B cell (primary cell): ENCODE data around the gene SELENOI. TPM values are rescaled to one million over a fixed set of nuclear protein-coding genes. Genes with fewer than 3 reads are reported as not detected.

Source experiments
- ATAC-seq: fragments of 200-7000 bp; cut with Tn5 transposase; one replicate; pipeline ENCODE4 v1.10.0; 2021; ENCODE audit warnings: low read depth, mild to moderate bottlenecking, moderate number of reproducible peaks, moderate library complexity
- CTCF ChIA-PET: fragments of 350-600 bp; sonication (Branson Sonifier 250); formaldehyde crosslinking; loops from one replicate; lab custom pipeline; 2021; ENCODE audit warnings: antibody characterized with exemption, inconsistent platforms; lab: Charles Lee
- POLR2A ChIA-PET: fragments of 350-600 bp; sonication (Branson Sonifier 250); formaldehyde crosslinking; loops from one replicate; lab custom pipeline; 2021; ENCODE audit warnings: antibody characterized with exemption; lab: Charles Lee
- DNase-seq: peaks from one replicate; pipeline ENCODE4 v3.0.0; 2013
- H2AFZ ChIP-seq: 2 replicates; pipeline ENCODE4 v1.6.1; 2012; ENCODE audit warnings: mild to moderate bottlenecking, low read depth, low read length; ENCODE audit not compliant: insufficient read depth, poor library complexity, severe bottlenecking
- H3K27ac ChIP-seq, 2 donors: 1 replicate in 1 of 2; 2 replicates in 1 of 2; pipeline ENCODE4 v1.5.1; 2012 to 2013; ENCODE audit warnings: low read length in 2 of 2, mild to moderate bottlenecking in 2 of 2, moderate library complexity in 1 of 2
- H3K27me3 ChIP-seq, 4 experiments: fragments of 200-600 bp in 1 of 4; sonication (generic) in 1 of 4; replicated peaks in 1 of 4; 1 replicate in 2 of 4; 2 replicates in 2 of 4; pipeline versions ENCODE4 v1.6.1 to v1.7.0; 2013 to 2016; ENCODE audit warnings: low read length in 3 of 4, mild to moderate bottlenecking in 2 of 4, mixed read lengths in 1 of 4, moderate library complexity in 1 of 4; ENCODE audit not compliant: insufficient read depth in 4 of 4, control insufficient read depth in 3 of 4; ENCODE audit errors: control extremely low read depth in 1 of 4
- H3K36me3 ChIP-seq, 2 experiments: replicated peaks in 1 of 2; 1 replicate in 1 of 2; 2 replicates in 1 of 2; pipeline versions ENCODE4 v1.6.1 to v1.7.1; 2013; ENCODE audit warnings: low read length in 1 of 2; ENCODE audit not compliant: insufficient read depth in 2 of 2, control insufficient read depth in 1 of 2; ENCODE audit errors: control extremely low read depth in 1 of 2, extremely low read depth in 1 of 2
- H3K4me1 ChIP-seq, 2 donors: fragments of 200-600 bp in 1 of 2; sonication (generic) in 1 of 2; 1 replicate in 1 of 2; 2 replicates in 1 of 2; pipeline versions ENCODE4 v1.5.1 to v1.6.1; 2013 to 2017; ENCODE audit warnings: low read length in 2 of 2; ENCODE audit not compliant: control insufficient read depth in 2 of 2, insufficient read depth in 2 of 2
- H3K4me2 ChIP-seq: replicated peaks from 2 replicates; pipeline ENCODE3; 2012; ENCODE audit warnings: mild to moderate bottlenecking, low read depth, low read length; ENCODE audit not compliant: poor library complexity, severe bottlenecking
- H3K4me3 ChIP-seq, 5 experiments: fragments of 200-600 bp in 1 of 5; sonication (generic) in 1 of 5; 1 replicate in 3 of 5; 2 replicates in 2 of 5; pipeline versions ENCODE4 v1.5.1 to v1.7.0; 2011 to 2016; ENCODE audit warnings: low read length in 4 of 5, mild to moderate bottlenecking in 4 of 5, low read depth in 2 of 5, control low read depth in 1 of 5, moderate library complexity in 1 of 5; ENCODE audit not compliant: insufficient read depth in 1 of 5; ENCODE audit errors: control extremely low read depth in 1 of 5, extremely low read depth in 1 of 5
- H3K79me2 ChIP-seq: fragments of 200-600 bp; sonication (generic); one replicate; pipeline ENCODE4 v1.6.0; 2016; ENCODE audit warnings: low read length; ENCODE audit not compliant: control insufficient read depth, insufficient read depth
- H3K9ac ChIP-seq: fragments of 200-600 bp; sonication (generic); 2 replicates; pipeline ENCODE4 v1.6.1; 2017; ENCODE audit warnings: mild to moderate bottlenecking, low read length, moderate library complexity
- H3K9me3 ChIP-seq, 3 donors: one replicate each; pipeline versions ENCODE4 v1.6.1 to v1.7.1; 2013; ENCODE audit warnings: low read length in 2 of 3; ENCODE audit not compliant: control insufficient read depth in 2 of 3, insufficient read depth in 1 of 3; ENCODE audit errors: control extremely low read depth in 1 of 3
- H4K20me1 ChIP-seq: 2 replicates; pipeline ENCODE4 v1.6.0; 2012; ENCODE audit warnings: mild to moderate bottlenecking, low read length; ENCODE audit not compliant: insufficient read depth, control insufficient read depth, poor library complexity, severe bottlenecking
- H3K27ac Mint-ChIP-seq: one replicate; pipeline ENCODE4 v1.8.0; 2021; ENCODE audit warnings: mixed read lengths
- H3K27me3 Mint-ChIP-seq: one replicate; pipeline ENCODE4 v1.8.0; 2021; ENCODE audit warnings: mixed read lengths
- H3K4me1 Mint-ChIP-seq: one replicate; pipeline ENCODE4 v1.8.0; 2021; ENCODE audit warnings: mixed read lengths
- H3K4me3 Mint-ChIP-seq: one replicate; pipeline ENCODE4 v1.8.0; 2021; ENCODE audit warnings: mixed read lengths
- H3K9me3 Mint-ChIP-seq: one replicate; pipeline ENCODE4 v1.8.0; 2022; ENCODE audit warnings: mixed read lengths; ENCODE audit not compliant: insufficient read depth
- CTCF ChIP-seq: fragments of 200-600 bp; IDR thresholded peaks from one replicate; pipeline ENCODE4 v1.8.0; 2022; ENCODE audit warnings: antibody characterized with exemption, mild to moderate bottlenecking
- EZH2 ChIP-seq: IDR thresholded peaks from 2 replicates; pipeline ENCODE4 v1.6.1; 2012; ENCODE audit warnings: borderline replicate concordance, low read depth, mild to moderate bottlenecking, moderate library complexity, low read length; ENCODE audit not compliant: insufficient read depth, poor library complexity, severe bottlenecking
- WGBS: methylation state at CpG from one replicate; pipeline ENCODE4 v1.1.5; 2013; ENCODE audit warnings: missing lambda C conversion rate; ENCODE audit not compliant: insufficient coverage; 5-methylcytosine and 5-hydroxymethylcytosine counted together
- intact Hi-C: fragments of 100-400 bp; cut with micrococcal nuclease; formaldehyde crosslinking; loops from one replicate; pipeline ENCODE4 v1.10.0; 2022
- polyA plus RNA-seq: library from polyadenylated mRNA; depleted of rRNA; stranded (reverse); fragments of >200 nt; gene quantifications from 2 replicates; pipeline ENCODE4 v1.2.3, GENCODE V29; 2012
- total RNA-seq, 2 donors: library from RNA; stranded (reverse); fragments of 120-200 nt in 1 of 2; gene quantifications; 1 replicate in 1 of 2; 2 replicates in 1 of 2; pipeline versions ENCODE4 v1.2.3 to v1.2.4, GENCODE V29; 2013 to 2022

Gene SELENOI
- total and polyA plus RNA-seq, 2 donors (not counting 1 experiment from before 2014, with no cell fraction given), result 3.4 to 20.1 TPM

GRCh38 chr2:26394694-26395093, 48.8 kb downstream of the SELENOI start:
- no peaks in the 10 kb centered on the region for H3K27me3 ChIP-seq
- ATAC-seq, result no peak
- H3K4me2 ChIP-seq, result no peak overlapping the region
- Mint-ChIP-seq H3K9me3 (no peaks in the 10 kb centered on the region), H3K4me3 (no peak overlapping the region), H3K4me1 (no peaks in the 10 kb centered on the region), H3K27me3 (no peaks in the 10 kb centered on the region), H3K27ac (no peak overlapping the region)
- no peak overlapping the region for H2AFZ ChIP-seq
- no peak overlapping the region for H3K4me3 ChIP-seq
- intact Hi-C loops, result no loop called here
- no peak overlapping the region for H3K27ac ChIP-seq
- no peaks in the 10 kb centered on the region for H3K4me1 ChIP-seq
- H4K20me1 ChIP-seq, result no peaks in the 10 kb centered on the region
- DNase-seq, result no peak
- H3K36me3 ChIP-seq, result peaks cover 4 to 7% of the 10 kb centered on the region in 2 experiments
- CTCF ChIA-PET, result no interaction called here
- POLR2A ChIA-PET, result no interaction called here
- H3K9ac ChIP-seq, result no peak overlapping the region
- H3K9me3 ChIP-seq, result no peaks in the 10 kb centered on the region
- no peaks in the 10 kb centered on the region for H3K79me2 ChIP-seq
- WGBS, result 83% methylated on average over 1 of the region's 4 CpGs
- TF ChIP-seq CTCF (no peak), EZH2 (no peak)

- POLR2A ChIA-PET, result no interaction called here
- 82% methylated on average over 4 of the region's 4 CpGs for WGBS
- Mint-ChIP-seq H3K27me3 (no peaks in the 10 kb centered on the region), H3K27ac (no peak overlapping the region), H3K9me3 (no peaks in the 10 kb centered on the region), H3K4me1 (no peaks in the 10 kb centered on the region), H3K4me3 (no peak overlapping the region)
- H2AFZ ChIP-seq, result no peak overlapping the region
- no peak overlapping the region for H3K27ac ChIP-seq
- H3K4me2 ChIP-seq, result no peak overlapping the region
- H3K79me2 ChIP-seq, result no peaks in the 10 kb centered on the region
- no peak overlapping the region for H3K4me3 ChIP-seq
- H3K27me3 ChIP-seq, result no peaks in the 10 kb centered on the region
- CTCF ChIA-PET, result no interaction called here
- DNase-seq (no peak), ATAC-seq (no peak)
- no peaks in the 10 kb centered on the region for H3K9me3 ChIP-seq
- no peaks in the 10 kb centered on the region for H3K4me1 ChIP-seq
- no peak overlapping the region for H3K9ac ChIP-seq
- intact Hi-C loops, result no loop called here
- TF ChIP-seq CTCF (no peak), EZH2 (no peak)
- H3K36me3 ChIP-seq, result peaks cover 4% of the 10 kb centered on the region in 2 experiments
- H4K20me1 ChIP-seq, result no peaks in the 10 kb centered on the region
These were observed 49.5 kb downstream of the SELENOI start for GRCh38 chr2:26395394-26395793.
